GOT3 (cell line): ENCODE data around the gene PANX1.
A peak's percentile ranks its signal among the peaks of the same experiment; 100 is the strongest.
"Not testable (repeated sequence)": the region's sequence is repeated elsewhere in the genome, so short reads cannot be mapped to it uniquely, and the experiment has no call there.

Experiments used
- DNase-seq: peaks from one replicate; lab custom pipeline; 2025; ENCODE audit warnings: mixed read lengths; lab: John Stamatoyannopoulos, UW

The PANX1 gene

GRCh38 chr11:94128746-94129511 lies at the start of gene PANX1:
PANX1 (plus strand) TSS chr11:94128841; CDS start chr11:94129313, 472 bp downstream.
- DNase-seq: peak; percentile 27

- no peak for DNase-seq
Measured at GRCh38 chr11:94084164-94084563, 44.5 kb upstream of the PANX1 start.

GRCh38 chr11:94088906-94089305 lies 39.7 kb upstream of the PANX1 start:
- DNase-seq: no peak

GRCh38 chr11:94089341-94089740 lies 39.3 kb upstream of the PANX1 start:
- no peak for DNase-seq

- DNase-seq: no peak
Measured at GRCh38 chr11:94090401-94090800, 38.2 kb upstream of the PANX1 start.

GRCh38 chr11:94091091-94091490 lies 37.5 kb upstream of the PANX1 start:
- DNase-seq: no peak

GRCh38 chr11:94100253-94100652 lies 28.4 kb upstream of the PANX1 start:
- DNase-seq: no peak

GRCh38 chr11:94103471-94103870 lies 25.2 kb upstream of the PANX1 start:
- no peak for DNase-seq

- no peak for DNase-seq
Measured at GRCh38 chr11:94104734-94105133, 23.9 kb upstream of the PANX1 start.

- DNase-seq: no peak
Measured at GRCh38 chr11:94106716-94107115, 21.9 kb upstream of the PANX1 start.

- DNase-seq: no peak
Measured at GRCh38 chr11:94107363-94107762, 21.3 kb upstream of the PANX1 start.

- DNase-seq: no peak
Measured at GRCh38 chr11:94111241-94111640, 17.4 kb upstream of the PANX1 start.

- no peak for DNase-seq
Measured at GRCh38 chr11:94111660-94112059, 17.0 kb upstream of the PANX1 start.

- no peak for DNase-seq
Measured at GRCh38 chr11:94112206-94112953, 16.3 kb upstream of the PANX1 start.

GRCh38 chr11:94117197-94117574 lies 11.5 kb upstream of the PANX1 start:
- DNase-seq: no peak

- no peak for DNase-seq
Measured at GRCh38 chr11:94117871-94118270, 10.8 kb upstream of the PANX1 start.

- DNase-seq: not testable (repeated sequence)
Measured at GRCh38 chr11:94119676-94120075, 9.0 kb upstream of the PANX1 start.

- DNase-seq: not testable (repeated sequence)
Measured at GRCh38 chr11:94120516-94120915, 8.1 kb upstream of the PANX1 start.

GRCh38 chr11:94120946-94121345 lies 7.7 kb upstream of the PANX1 start:
- no peak for DNase-seq

GRCh38 chr11:94125407-94126115 lies 3.1 kb upstream of the PANX1 start:
- DNase-seq: no peak

- no peak for DNase-seq
Measured at GRCh38 chr11:94127638-94128037, 1.0 kb upstream of the PANX1 start.

GRCh38 chr11:94128291-94128745 lies 323 bp upstream of the PANX1 start:
- no peak for DNase-seq
